Calu3 (cell line): Measurements from ENCODE around the gene KCNG2. TPM values are rescaled to one million over a fixed set of nuclear protein-coding genes. Genes with fewer than 3 reads are reported as not detected.
"Not testable (repeated sequence)": the region's sequence is repeated elsewhere in the genome, so short reads cannot be mapped to it uniquely, and the experiment has no call there.

Source experiments
- BruUV-seq: library from RNA; stranded (reverse); fragments of 400-500 nt; replicated peaks from 2 replicates; lab custom pipeline; 2021; lab: Mats Ljungman, UMichigan
- CTCF ChIA-PET: fragments of 300-600 bp; sonication (Branson Sonifier 250); formaldehyde crosslinking; loops from one replicate; lab custom pipeline; 2022; ENCODE audit warnings: antibody characterized with exemption; lab: Charles Lee
- DNase-seq: peaks from one replicate; pipeline ENCODE4 v3.0.0; 2022
- H3K27ac Mint-ChIP-seq: one replicate; pipeline ENCODE4 v1.8.0; 2022; ENCODE audit warnings: mixed read lengths; ENCODE audit not compliant: unreplicated experiment
- H3K27me3 Mint-ChIP-seq: one replicate; pipeline ENCODE4 v1.8.0; 2022; ENCODE audit warnings: mixed read lengths; ENCODE audit not compliant: unreplicated experiment
- H3K36me3 Mint-ChIP-seq: one replicate; pipeline ENCODE4 v1.8.0; 2022; ENCODE audit warnings: mild to moderate bottlenecking, moderate library complexity, mixed read lengths; ENCODE audit not compliant: insufficient read depth, unreplicated experiment
- H3K4me1 Mint-ChIP-seq: one replicate; pipeline ENCODE4 v1.8.0; 2022; ENCODE audit warnings: mild to moderate bottlenecking, low read depth, mixed read lengths; ENCODE audit not compliant: unreplicated experiment
- H3K4me3 Mint-ChIP-seq: one replicate; pipeline ENCODE4 v1.8.0; 2022; ENCODE audit warnings: mild to moderate bottlenecking, low read depth, moderate library complexity, mixed read lengths; ENCODE audit not compliant: unreplicated experiment
- H3K9me3 Mint-ChIP-seq: one replicate; pipeline ENCODE4 v1.8.0; 2022; ENCODE audit warnings: low read depth, mixed read lengths; ENCODE audit not compliant: unreplicated experiment
- intact Hi-C: fragments of 100-400 bp; cut with micrococcal nuclease; formaldehyde crosslinking; loops from one replicate; pipeline ENCODE4 v1.10.0; 2022; ENCODE audit not compliant: unreplicated experiment
- total RNA-seq: library from RNA; stranded (reverse); gene quantifications from 2 replicates; pipeline ENCODE4 v1.2.3, GENCODE V29; 2022
- TF ChIP-seq, protein P1 (sequence below): fragments of 200-600 bp; IDR thresholded peaks from one replicate; pipeline ENCODE4 v1.8.0; 2022; ENCODE audit warnings: antibody characterized with exemption; ENCODE audit not compliant: unreplicated experiment

KCNG2 gene
- total RNA-seq, 1 experiment from 2014 or later, result not detected

DNA sequence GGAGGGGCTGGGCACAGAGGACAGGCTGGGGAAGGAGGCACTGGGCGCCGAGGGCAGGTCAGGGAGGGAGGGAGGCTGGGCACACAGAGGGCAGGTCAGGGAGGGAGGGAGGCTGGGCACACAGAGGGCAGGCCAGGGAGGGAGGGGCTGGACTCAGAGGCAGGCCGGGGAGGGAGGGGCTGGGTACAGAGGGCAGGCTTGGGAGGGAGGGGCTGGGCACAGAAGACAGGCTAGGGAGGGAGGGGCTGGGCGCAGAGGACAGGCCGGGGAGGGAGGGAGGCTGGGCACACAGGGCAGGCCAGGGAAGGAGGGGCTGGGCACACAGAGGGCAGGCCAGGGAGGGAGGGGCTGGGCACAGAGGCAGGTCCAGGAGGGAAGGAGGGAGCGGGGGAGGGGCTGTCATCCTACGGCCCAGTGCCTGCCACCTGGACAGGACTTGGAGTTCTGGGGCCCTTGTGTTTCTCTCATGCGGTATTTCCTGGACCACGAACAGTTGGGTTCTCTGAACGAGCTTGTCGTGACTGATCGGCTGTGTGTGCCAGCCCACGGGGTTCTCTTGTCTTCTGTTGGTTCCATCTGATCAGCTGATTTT lies 46.7 kb upstream of the KCNG2 start:
- intact Hi-C loops, result no loop called here
- peaks cover 15% of the 10 kb centered on the region for H3K36me3 Mint-ChIP-seq
- H3K9me3 Mint-ChIP-seq, result no peaks in the 10 kb centered on the region
- no peak overlapping the region for H3K27ac Mint-ChIP-seq
- DNase-seq, result no peak
- BruUV-seq, result no TSS peak
- CTCF ChIA-PET, result no interaction called here
- H3K4me3 Mint-ChIP-seq, result no peak overlapping the region
- no peaks in the 10 kb centered on the region for H3K27me3 Mint-ChIP-seq
- H3K4me1 Mint-ChIP-seq, result no peaks in the 10 kb centered on the region
- TF ChIP-seq, protein P1, sequence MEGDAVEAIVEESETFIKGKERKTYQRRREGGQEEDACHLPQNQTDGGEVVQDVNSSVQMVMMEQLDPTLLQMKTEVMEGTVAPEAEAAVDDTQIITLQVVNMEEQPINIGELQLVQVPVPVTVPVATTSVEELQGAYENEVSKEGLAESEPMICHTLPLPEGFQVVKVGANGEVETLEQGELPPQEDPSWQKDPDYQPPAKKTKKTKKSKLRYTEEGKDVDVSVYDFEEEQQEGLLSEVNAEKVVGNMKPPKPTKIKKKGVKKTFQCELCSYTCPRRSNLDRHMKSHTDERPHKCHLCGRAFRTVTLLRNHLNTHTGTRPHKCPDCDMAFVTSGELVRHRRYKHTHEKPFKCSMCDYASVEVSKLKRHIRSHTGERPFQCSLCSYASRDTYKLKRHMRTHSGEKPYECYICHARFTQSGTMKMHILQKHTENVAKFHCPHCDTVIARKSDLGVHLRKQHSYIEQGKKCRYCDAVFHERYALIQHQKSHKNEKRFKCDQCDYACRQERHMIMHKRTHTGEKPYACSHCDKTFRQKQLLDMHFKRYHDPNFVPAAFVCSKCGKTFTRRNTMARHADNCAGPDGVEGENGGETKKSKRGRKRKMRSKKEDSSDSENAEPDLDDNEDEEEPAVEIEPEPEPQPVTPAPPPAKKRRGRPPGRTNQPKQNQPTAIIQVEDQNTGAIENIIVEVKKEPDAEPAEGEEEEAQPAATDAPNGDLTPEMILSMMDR, result no peak

GRCh38 chr18:79751918-79752578 lies 45.7 kb upstream of the KCNG2 start:
- CTCF ChIA-PET, H3K27me3 Mint-ChIP-seq, DNase-seq, H3K9me3 Mint-ChIP-seq, intact Hi-C loops, BruUV-seq, H3K4me3 Mint-ChIP-seq, H3K27ac Mint-ChIP-seq, H3K4me1 Mint-ChIP-seq: not testable (repeated sequence)
- peaks cover 15% of the 10 kb centered on the region for H3K36me3 Mint-ChIP-seq

DNA sequence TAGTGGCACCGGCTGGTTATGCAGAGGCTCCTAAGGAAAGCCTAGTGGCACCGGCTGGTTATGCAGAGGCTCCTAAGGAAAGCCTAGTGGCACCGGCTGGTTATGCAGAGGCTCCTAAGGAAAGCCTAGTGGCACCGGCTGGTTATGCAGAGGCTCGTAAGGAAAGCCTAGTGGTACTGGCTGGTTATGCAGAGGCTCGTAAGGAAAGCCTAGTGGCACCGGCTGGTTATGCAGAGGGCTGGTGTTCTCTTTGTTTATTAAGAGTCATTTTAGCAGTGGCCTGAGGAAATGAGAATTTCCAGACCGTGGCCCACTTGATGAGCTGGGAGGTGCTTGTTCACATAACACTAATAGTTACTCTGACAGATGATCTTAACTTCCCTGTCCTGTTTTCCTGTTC lies 44.8 kb upstream of the KCNG2 start:
- DNase-seq, CTCF ChIA-PET, H3K27me3 Mint-ChIP-seq, H3K9me3 Mint-ChIP-seq, H3K4me1 Mint-ChIP-seq, H3K4me3 Mint-ChIP-seq, BruUV-seq, H3K27ac Mint-ChIP-seq, intact Hi-C loops: not testable (repeated sequence)
- H3K36me3 Mint-ChIP-seq, result peaks cover 15% of the 10 kb centered on the region

DNA sequence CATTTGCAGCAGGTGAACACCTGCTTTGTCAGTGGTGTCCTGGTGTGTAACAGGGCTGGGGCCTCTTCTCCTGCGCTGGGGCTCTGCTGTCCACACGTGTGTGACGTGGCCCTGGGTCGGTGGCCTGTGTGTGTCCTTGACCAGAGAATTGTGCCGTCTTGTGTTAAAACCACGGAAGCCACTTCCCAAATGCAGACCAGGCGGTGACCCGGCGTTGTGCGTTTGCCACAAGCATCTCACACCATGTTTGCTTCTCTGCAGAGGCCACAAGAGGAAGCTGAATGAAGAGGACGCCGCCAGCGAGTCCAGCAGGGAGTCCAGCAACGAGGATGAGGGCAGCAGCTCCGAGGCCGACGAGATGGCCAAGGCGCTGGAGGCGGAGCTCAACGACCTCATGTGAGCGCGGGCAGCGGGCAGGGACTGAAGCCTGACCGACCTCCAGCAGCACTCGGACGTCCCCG lies 44.3 kb upstream of the KCNG2 start:
- no peaks in the 10 kb centered on the region for H3K27me3 Mint-ChIP-seq
- no peaks in the 10 kb centered on the region for H3K9me3 Mint-ChIP-seq
- H3K4me3 Mint-ChIP-seq, result no peak overlapping the region
- no TSS peak for BruUV-seq
- TF ChIP-seq, protein P1, result no peak
- CTCF ChIA-PET, result no interaction called here
- intact Hi-C loops, result no loop called here
- H3K27ac Mint-ChIP-seq, result no peak overlapping the region
- DNase-seq, result no peak
- H3K36me3 Mint-ChIP-seq, result peaks cover 15% of the 10 kb centered on the region
- no peaks in the 10 kb centered on the region for H3K4me1 Mint-ChIP-seq

- Mint-ChIP-seq H3K4me1 (no peaks in the 10 kb centered on the region), H3K4me3 (no peak overlapping the region), H3K27ac (no peak overlapping the region), H3K27me3 (no peaks in the 10 kb centered on the region), H3K9me3 (no peaks in the 10 kb centered on the region), H3K36me3 (peaks cover 12% of the 10 kb centered on the region)
- BruUV-seq, result no TSS peak
- intact Hi-C loops, result no loop called here
- CTCF ChIA-PET, result no interaction called here
- TF ChIP-seq, protein P1, result no peak
- no peak for DNase-seq
Measured at GRCh38 chr18:79754022-79754761, 43.5 kb upstream of the KCNG2 start.
